SK-N-SH treated with all-trans-retinoic acid at 6 μM for 48 hours (cell line): ENCODE data around the gene SCFD2.
"Not testable (repeated sequence)": the region's sequence is repeated elsewhere in the genome, so short reads cannot be mapped to it uniquely, and the experiment has no call there.

Source experiments
- ATAC-seq: fragments of 200-7000 bp; cut with Tn5 transposase; 3 replicates; pipeline ENCODE4 v1.9.1; 2020; ENCODE audit warnings: mild to moderate bottlenecking, moderate library complexity
- ARNTL ChIP-seq: fragments of 450-650 bp; formaldehyde crosslinking; IDR thresholded peaks from 2 replicates; pipeline ENCODE4 v1.5.0; 2020; ENCODE audit warnings: low read depth, mild to moderate bottlenecking, moderate library complexity, borderline replicate concordance
- CSDC2 ChIP-seq: fragments of 250-450 bp; sonication (Bioruptor Pico); IDR thresholded peaks from 2 replicates; pipeline ENCODE4 v1.5.0; 2020; ENCODE audit warnings: mild to moderate bottlenecking, moderate library complexity
- ESRRG ChIP-seq: fragments of 250-450 bp; sonication (Bioruptor Pico); IDR thresholded peaks from 2 replicates; pipeline ENCODE4 v1.6.1; 2021; ENCODE audit warnings: mild to moderate bottlenecking
- GLIS3 ChIP-seq: fragments of 250-450 bp; sonication (Bioruptor Pico); IDR thresholded peaks from 2 replicates; pipeline ENCODE4 v1.5.0; 2020; ENCODE audit warnings: mild to moderate bottlenecking, moderate library complexity
- ISL1 ChIP-seq: fragments of 250-450 bp; sonication (Bioruptor Pico); IDR thresholded peaks from 2 replicates; pipeline ENCODE4 v2.1.2; 2022; ENCODE audit warnings: mild to moderate bottlenecking, moderate library complexity
- OSR1 ChIP-seq: fragments of 250-450 bp; sonication (Bioruptor Pico); IDR thresholded peaks from 2 replicates; pipeline ENCODE4 v1.8.0; 2022; ENCODE audit warnings: moderate library complexity, mild to moderate bottlenecking, inconsistent platforms
- PPARA ChIP-seq: fragments of 250-450 bp; sonication (Bioruptor Pico); IDR thresholded peaks from 2 replicates; pipeline ENCODE4 v1.5.0; 2020; ENCODE audit warnings: mild to moderate bottlenecking, borderline replicate concordance
- SNAI2 ChIP-seq: fragments of 250-450 bp; sonication (Bioruptor Pico); IDR thresholded peaks from 2 replicates; pipeline ENCODE4 v1.5.0; 2020; ENCODE audit warnings: mild to moderate bottlenecking, moderate library complexity
- TCF4 ChIP-seq: fragments of 250-450 bp; sonication (Bioruptor Pico); IDR thresholded peaks from 2 replicates; pipeline ENCODE4 v1.8.0; 2021; ENCODE audit warnings: mild to moderate bottlenecking, moderate library complexity, borderline replicate concordance
- TOX ChIP-seq: fragments of 250-450 bp; sonication (Bioruptor Pico); IDR thresholded peaks from 2 replicates; pipeline ENCODE4 v1.8.0; 2021; ENCODE audit warnings: mild to moderate bottlenecking, moderate library complexity, borderline replicate concordance
- ZC3H10 ChIP-seq: fragments of 250-450 bp; sonication (Bioruptor Pico); IDR thresholded peaks from 2 replicates; pipeline ENCODE4 v1.5.1; 2021; ENCODE audit warnings: mild to moderate bottlenecking, moderate library complexity
- ZFP30 ChIP-seq: fragments of 450-650 bp; formaldehyde crosslinking; IDR thresholded peaks from 2 replicates; pipeline ENCODE4 v1.5.0; 2022; ENCODE audit warnings: mild to moderate bottlenecking, moderate library complexity
- ZNF565 ChIP-seq: fragments of 450-650 bp; formaldehyde crosslinking; conservative IDR thresholded peaks from 2 replicates; pipeline ENCODE4 v1.5.0; 2020; ENCODE audit warnings: low read depth, mild to moderate bottlenecking, moderate library complexity
- ZNF8 ChIP-seq: fragments of 450-650 bp; formaldehyde crosslinking; IDR thresholded peaks from 2 replicates; pipeline ENCODE4 v1.5.0; 2020; ENCODE audit warnings: mild to moderate bottlenecking, moderate library complexity
- TF ChIP-seq, protein P1 (sequence below): fragments of 250-450 bp; sonication (Bioruptor Pico); IDR thresholded peaks from 2 replicates; pipeline ENCODE4 v1.5.1; 2020; ENCODE audit warnings: low read depth, mild to moderate bottlenecking, moderate library complexity
- TF ChIP-seq, protein P2 (sequence below): fragments of 250-450 bp; sonication (Bioruptor Pico); IDR thresholded peaks from 2 replicates; pipeline ENCODE4 v1.5.0; 2020; ENCODE audit warnings: mild to moderate bottlenecking, moderate library complexity
- TF ChIP-seq, protein P3 (sequence below): fragments of 250-450 bp; sonication (Bioruptor Pico); IDR thresholded peaks from 2 replicates; pipeline ENCODE4 v1.5.1; 2021; ENCODE audit warnings: mild to moderate bottlenecking, moderate library complexity
- TF ChIP-seq, protein P4 (sequence below): fragments of 250-450 bp; sonication (Bioruptor Pico); IDR thresholded peaks from 2 replicates; pipeline ENCODE4 v1.8.0; 2021; ENCODE audit warnings: low read depth, mild to moderate bottlenecking, moderate library complexity, borderline replicate concordance

Gene SCFD2

DNA sequence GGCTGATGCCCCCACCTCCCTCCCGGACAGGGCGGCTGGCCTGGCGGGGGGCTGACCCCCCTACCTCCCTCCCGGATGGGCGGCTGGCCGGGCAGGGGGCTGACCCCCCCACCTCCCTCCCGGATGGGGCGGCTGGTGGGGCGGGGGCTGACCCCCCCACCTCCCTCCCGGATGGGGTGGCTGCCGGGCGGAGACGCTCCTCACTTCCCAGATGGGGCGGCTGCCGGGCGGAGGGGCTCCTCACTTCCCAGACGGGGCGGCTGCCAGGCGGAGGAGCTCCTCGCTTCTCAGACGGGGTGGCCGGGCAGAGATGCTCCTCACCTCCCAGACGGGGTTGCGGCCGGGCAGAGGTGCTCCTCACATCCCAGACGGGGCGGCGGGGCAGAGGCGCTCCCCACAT lies 127.5 kb downstream of the SCFD2 start:
- not testable (repeated sequence) for ATAC-seq

DNA sequence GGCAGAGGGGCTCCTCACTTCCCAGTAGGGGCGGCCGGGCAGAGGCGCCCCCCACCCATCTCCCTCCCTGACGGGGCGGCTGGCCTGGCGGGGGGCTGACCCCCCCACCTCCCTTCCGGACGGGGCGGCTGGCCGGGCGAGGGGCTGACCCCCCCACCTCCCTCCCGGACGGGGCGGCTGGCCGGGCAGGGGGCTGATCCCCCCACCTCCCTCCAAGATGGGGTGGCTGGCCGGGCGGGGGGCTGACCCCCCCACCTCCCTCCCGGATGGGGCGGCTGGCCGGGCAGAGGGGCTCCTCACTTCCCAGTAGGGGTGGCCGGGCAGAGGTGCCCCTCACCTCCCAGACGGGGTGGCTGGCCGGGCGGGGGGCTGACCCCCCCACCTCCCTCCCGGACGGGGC lies 128.1 kb downstream of the SCFD2 start:
- ATAC-seq, result not testable (repeated sequence)

DNA sequence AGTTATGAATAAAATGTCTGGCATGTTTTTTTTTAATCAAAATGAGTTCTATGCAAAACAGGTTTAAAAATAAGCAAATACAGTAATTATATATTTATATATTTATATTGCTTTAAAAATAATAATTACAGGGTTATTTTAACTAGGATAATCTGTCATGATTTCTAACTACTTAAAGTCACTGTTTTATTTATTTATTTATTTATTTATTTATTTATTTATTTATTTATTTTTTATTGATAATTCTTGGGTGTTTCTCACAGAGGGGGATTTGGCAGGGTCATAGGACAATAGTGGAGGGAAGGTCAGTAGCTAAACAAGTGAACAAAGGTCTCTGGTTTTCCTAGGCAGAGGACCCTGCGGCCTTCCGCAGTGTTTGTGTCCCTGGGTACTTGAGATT lies 129.2 kb downstream of the SCFD2 start:
- not testable (repeated sequence) for ATAC-seq

DNA sequence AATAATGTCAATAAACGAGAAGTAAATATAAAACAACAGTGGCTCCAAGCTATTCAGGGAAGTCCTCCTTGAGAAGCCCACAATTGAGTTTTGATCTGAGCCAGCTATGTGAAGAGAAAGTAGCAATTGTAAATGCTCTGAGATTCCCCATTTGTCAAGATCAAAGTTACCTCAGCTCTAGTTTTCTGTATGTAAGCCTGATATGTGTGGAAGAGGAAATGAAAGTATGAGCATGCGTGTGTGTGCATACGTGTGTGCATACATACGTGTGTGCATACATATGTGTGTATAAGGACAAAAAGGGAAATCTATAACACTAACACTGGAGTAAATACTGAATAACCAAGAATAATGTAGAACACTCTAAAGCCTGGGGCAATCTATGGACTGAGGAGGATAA lies 130.3 kb downstream of the SCFD2 start:
- no peak for ATAC-seq

DNA sequence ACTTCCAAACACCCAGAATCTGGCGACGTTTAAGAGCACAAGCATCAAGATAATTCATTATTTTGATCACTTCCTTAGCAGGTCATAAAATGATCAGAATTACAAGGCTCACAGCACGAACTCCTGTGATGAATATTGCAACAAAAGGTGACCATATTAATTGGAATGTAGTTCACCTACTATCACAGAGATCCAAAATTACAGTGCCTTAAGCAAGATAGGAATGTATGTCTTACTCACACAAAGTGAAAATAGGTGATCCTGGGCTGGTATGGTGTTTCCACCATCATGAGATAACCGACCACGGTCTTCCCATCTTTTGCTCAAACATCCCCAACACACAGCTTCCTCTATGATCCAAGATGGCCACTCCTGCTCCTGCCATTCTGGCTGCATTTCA lies 131.2 kb downstream of the SCFD2 start:
- ATAC-seq, result no peak
- TF ChIP-seq SNAI2 (CRISPR knock-in tag), result no peak
- no peak for TF ChIP-seq ZNF565 (CRISPR knock-in tag)
- TF ChIP-seq, protein P1, sequence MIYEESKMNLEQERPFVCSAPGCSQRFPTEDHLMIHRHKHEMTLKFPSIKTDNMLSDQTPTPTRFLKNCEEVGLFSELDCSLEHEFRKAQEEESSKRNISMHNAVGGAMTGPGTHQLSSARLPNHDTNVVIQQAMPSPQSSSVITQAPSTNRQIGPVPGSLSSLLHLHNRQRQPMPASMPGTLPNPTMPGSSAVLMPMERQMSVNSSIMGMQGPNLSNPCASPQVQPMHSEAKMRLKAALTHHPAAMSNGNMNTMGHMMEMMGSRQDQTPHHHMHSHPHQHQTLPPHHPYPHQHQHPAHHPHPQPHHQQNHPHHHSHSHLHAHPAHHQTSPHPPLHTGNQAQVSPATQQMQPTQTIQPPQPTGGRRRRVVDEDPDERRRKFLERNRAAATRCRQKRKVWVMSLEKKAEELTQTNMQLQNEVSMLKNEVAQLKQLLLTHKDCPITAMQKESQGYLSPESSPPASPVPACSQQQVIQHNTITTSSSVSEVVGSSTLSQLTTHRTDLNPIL (CRISPR knock-in tag), result no peak
- no peak for TF ChIP-seq OSR1 (CRISPR knock-in tag)
- TF ChIP-seq, protein P2, sequence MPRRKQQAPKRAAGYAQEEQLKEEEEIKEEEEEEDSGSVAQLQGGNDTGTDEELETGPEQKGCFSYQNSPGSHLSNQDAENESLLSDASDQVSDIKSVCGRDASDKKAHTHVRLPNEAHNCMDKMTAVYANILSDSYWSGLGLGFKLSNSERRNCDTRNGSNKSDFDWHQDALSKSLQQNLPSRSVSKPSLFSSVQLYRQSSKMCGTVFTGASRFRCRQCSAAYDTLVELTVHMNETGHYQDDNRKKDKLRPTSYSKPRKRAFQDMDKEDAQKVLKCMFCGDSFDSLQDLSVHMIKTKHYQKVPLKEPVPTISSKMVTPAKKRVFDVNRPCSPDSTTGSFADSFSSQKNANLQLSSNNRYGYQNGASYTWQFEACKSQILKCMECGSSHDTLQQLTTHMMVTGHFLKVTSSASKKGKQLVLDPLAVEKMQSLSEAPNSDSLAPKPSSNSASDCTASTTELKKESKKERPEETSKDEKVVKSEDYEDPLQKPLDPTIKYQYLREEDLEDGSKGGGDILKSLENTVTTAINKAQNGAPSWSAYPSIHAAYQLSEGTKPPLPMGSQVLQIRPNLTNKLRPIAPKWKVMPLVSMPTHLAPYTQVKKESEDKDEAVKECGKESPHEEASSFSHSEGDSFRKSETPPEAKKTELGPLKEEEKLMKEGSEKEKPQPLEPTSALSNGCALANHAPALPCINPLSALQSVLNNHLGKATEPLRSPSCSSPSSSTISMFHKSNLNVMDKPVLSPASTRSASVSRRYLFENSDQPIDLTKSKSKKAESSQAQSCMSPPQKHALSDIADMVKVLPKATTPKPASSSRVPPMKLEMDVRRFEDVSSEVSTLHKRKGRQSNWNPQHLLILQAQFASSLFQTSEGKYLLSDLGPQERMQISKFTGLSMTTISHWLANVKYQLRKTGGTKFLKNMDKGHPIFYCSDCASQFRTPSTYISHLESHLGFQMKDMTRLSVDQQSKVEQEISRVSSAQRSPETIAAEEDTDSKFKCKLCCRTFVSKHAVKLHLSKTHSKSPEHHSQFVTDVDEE (CRISPR knock-in tag), result no peak
- no peak for TF ChIP-seq TOX (CRISPR knock-in tag)
- no peak for TF ChIP-seq TCF4 (CRISPR knock-in tag)

More for the DNA sequence above, 130.3 kb downstream of the SCFD2 start:
- TF ChIP-seq, protein P1 (CRISPR knock-in tag), result no peak
- TF ChIP-seq SNAI2 (CRISPR knock-in tag) (no peak), ZNF8 (CRISPR knock-in tag) (no peak), TCF4 (CRISPR knock-in tag) (no peak), ZFP30 (CRISPR knock-in tag) (no peak), CSDC2 (no peak), GLIS3 (no peak), PPARA (CRISPR knock-in tag) (no peak), ISL1 (no peak), ARNTL (CRISPR knock-in tag) (no peak), ESRRG (CRISPR knock-in tag) (no peak), ZC3H10 (CRISPR knock-in tag) (no peak)
- TF ChIP-seq, protein P3, sequence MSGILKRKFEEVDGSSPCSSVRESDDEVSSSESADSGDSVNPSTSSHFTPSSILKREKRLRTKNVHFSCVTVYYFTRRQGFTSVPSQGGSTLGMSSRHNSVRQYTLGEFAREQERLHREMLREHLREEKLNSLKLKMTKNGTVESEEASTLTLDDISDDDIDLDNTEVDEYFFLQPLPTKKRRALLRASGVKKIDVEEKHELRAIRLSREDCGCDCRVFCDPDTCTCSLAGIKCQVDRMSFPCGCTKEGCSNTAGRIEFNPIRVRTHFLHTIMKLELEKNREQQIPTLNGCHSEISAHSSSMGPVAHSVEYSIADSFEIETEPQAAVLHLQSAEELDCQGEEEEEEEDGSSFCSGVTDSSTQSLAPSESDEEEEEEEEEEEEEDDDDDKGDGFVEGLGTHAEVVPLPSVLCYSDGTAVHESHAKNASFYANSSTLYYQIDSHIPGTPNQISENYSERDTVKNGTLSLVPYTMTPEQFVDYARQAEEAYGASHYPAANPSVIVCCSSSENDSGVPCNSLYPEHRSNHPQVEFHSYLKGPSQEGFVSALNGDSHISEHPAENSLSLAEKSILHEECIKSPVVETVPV (CRISPR knock-in tag), result no peak
- TF ChIP-seq, protein P4, sequence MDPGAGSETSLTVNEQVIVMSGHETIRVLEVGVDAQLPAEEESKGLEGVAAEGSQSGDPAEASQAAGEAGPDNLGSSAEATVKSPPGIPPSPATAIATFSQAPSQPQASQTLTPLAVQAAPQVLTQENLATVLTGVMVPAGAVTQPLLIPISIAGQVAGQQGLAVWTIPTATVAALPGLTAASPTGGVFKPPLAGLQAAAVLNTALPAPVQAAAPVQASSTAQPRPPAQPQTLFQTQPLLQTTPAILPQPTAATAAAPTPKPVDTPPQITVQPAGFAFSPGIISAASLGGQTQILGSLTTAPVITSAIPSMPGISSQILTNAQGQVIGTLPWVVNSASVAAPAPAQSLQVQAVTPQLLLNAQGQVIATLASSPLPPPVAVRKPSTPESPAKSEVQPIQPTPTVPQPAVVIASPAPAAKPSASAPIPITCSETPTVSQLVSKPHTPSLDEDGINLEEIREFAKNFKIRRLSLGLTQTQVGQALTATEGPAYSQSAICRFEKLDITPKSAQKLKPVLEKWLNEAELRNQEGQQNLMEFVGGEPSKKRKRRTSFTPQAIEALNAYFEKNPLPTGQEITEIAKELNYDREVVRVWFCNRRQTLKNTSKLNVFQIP (CRISPR knock-in tag), result no peak
